GM19239 (cell line): Measurements from ENCODE around the gene L1CAM.
A peak's percentile ranks its signal among the peaks of the same experiment; 100 is the strongest.

Experiments used
- DNase-seq: peaks from one replicate; pipeline ENCODE4 v3.0.0; 2011; ENCODE audit warnings: low spot score; ENCODE audit not compliant: insufficient read length
- FAIRE-seq: peaks from 2 replicates; lab custom pipeline; 2011; peaks lifted over from hg19 to GRCh38; lab: Jason Lieb, UNC

L1CAM gene

GRCh38 chrX:153903991-153904957, 18.3 kb upstream of the L1CAM start, which contains the start of gene AVPR2:
AVPR2 (plus strand) TSS chrX:153904673; CDS start chrX:153905146, 473 bp downstream.
- FAIRE-seq = no peak
- no peak for DNase-seq

GRCh38 chrX:153903238-153903980, 17.4 kb upstream of the L1CAM start:
- FAIRE-seq = no peak
- DNase-seq = no peak

GRCh38 chrX:153902385-153902784, 16.4 kb upstream of the L1CAM start:
- no peak for FAIRE-seq
- DNase-seq = no peak

- DNase-seq = no peak
These were observed 15.8 kb upstream of the L1CAM start for GRCh38 chrX:153901753-153902140.

GRCh38 chrX:153900831-153901752, 15.1 kb upstream of the L1CAM start:
- DNase-seq (peak; percentile 62), FAIRE-seq (peak; percentile 60)

More at GRCh38 chrX:153901753-153902140, 15.8 kb upstream of the L1CAM start:
- no peak for FAIRE-seq

- FAIRE-seq (no peak), DNase-seq (no peak)
These were observed 11.9 kb upstream of the L1CAM start for GRCh38 chrX:153897899-153898298.

GRCh38 chrX:153889123-153889522, 3.1 kb upstream of the L1CAM start:
- FAIRE-seq (no peak), DNase-seq (no peak)

- FAIRE-seq (peak; percentile 77), DNase-seq (no peak)
These were observed 2.4 kb upstream of the L1CAM start for GRCh38 chrX:153888344-153888743.

- FAIRE-seq (no peak), DNase-seq (no peak)
These were observed 1.4 kb upstream of the L1CAM start for GRCh38 chrX:153887385-153887784.

- DNase-seq = no peak
- no peak for FAIRE-seq
These were observed 942 bp upstream of the L1CAM start for GRCh38 chrX:153886915-153887314.

GRCh38 chrX:153885208-153885787, 675 bp downstream of the L1CAM start:
- DNase-seq = no peak
- FAIRE-seq = no peak

- FAIRE-seq (no peak), DNase-seq (no peak)
These were observed 1.4 kb downstream of the L1CAM start for GRCh38 chrX:153884590-153884989.

- FAIRE-seq (peak; percentile 67), DNase-seq (no peak)
These were observed 1.8 kb downstream of the L1CAM start for GRCh38 chrX:153884136-153884535.

- no peak for DNase-seq
These were observed 2.7 kb downstream of the L1CAM start for GRCh38 chrX:153883163-153883843.

GRCh38 chrX:153882557-153882956, 3.4 kb downstream of the L1CAM start:
- FAIRE-seq = no peak
- no peak for DNase-seq

More at GRCh38 chrX:153883163-153883843, 2.7 kb downstream of the L1CAM start:
- FAIRE-seq = no peak

- no peak for FAIRE-seq
- no peak for DNase-seq
These were observed 3.9 kb downstream of the L1CAM start for GRCh38 chrX:153882086-153882498.

GRCh38 chrX:153881281-153881680, 4.7 kb downstream of the L1CAM start:
- FAIRE-seq (no peak), DNase-seq (no peak)

GRCh38 chrX:153880440-153880815, 5.5 kb downstream of the L1CAM start:
- DNase-seq (no peak), FAIRE-seq (no peak)
